HCT116 (cell line): ENCODE results near the gene PSMC3. TPM values are rescaled to one million over a fixed set of nuclear protein-coding genes. Genes with fewer than 3 reads are reported as not detected.

ENCODE experiments used
- ATAC-seq: fragments of 200-7000 bp; cut with Tn5 transposase; 2 replicates; pipeline ENCODE4 v1.9.1; 2020; ENCODE audit warnings: mild to moderate bottlenecking, moderate library complexity
- BruUV-seq: library from RNA; stranded (reverse); fragments of 400-500 nt; replicated peaks from 2 replicates; lab custom pipeline; 2021; lab: Mats Ljungman, UMichigan
- CTCF ChIA-PET: fragments of 300-600 bp; sonication (Branson Sonifier 250); formaldehyde crosslinking; loops from one replicate; lab custom pipeline; 2021; ENCODE audit warnings: antibody characterized with exemption; lab: Charles Lee
- POLR2A ChIA-PET: fragments of 300-600, 350-600 bp; sonication (Branson Sonifier 250); formaldehyde crosslinking; loops from one replicate; lab custom pipeline; 2021; ENCODE audit warnings: antibody characterized with exemption; lab: Charles Lee
- RAD21 ChIA-PET, 2 experiments: fragments of 300-600 bp; sonication (Branson Sonifier 250); formaldehyde crosslinking; loops; one replicate each; lab custom pipeline; 2023; ENCODE audit warnings: low total read pairs in 2 of 2; ENCODE audit not compliant: uncharacterized antibody in 2 of 2, unreplicated experiment in 2 of 2, low non-redundant PET in 1 of 2; lab: Charles Lee
- DNase-seq: peaks from one replicate; pipeline ENCODE4 v3.0.0-alpha.2; 2010; ENCODE audit warnings: low read depth, low spot score
- H2AFZ ChIP-seq: fragments of 200-600 bp; shearing (Covaris generic), sonication (generic); 2 replicates; pipeline ENCODE4 v1.6.1; 2017; ENCODE audit warnings: low read depth, mixed run types, mixed read lengths, antibody characterized with exemption, low read length; ENCODE audit not compliant: poor library complexity, severe bottlenecking
- H3K27ac ChIP-seq: 2 replicates; pipeline ENCODE4 v1.5.1; 2012; ENCODE audit warnings: low read depth, low read length
- H3K27me3 ChIP-seq: fragments of 200-600 bp; sonication (generic); 2 replicates; pipeline ENCODE4 v1.6.1; 2016; ENCODE audit warnings: mixed run types, low read length, mixed read lengths; ENCODE audit not compliant: insufficient read depth
- H3K36me3 ChIP-seq, 2 experiments: fragments of 200-500 bp in 1 of 2; fragments of 200-600 bp in 1 of 2; sonication (Bioruptor generic) in 1 of 2; sonication (generic) in 1 of 2; 2 replicates each; pipeline versions ENCODE4 v1.5.1 to v1.6.1; 2014 to 2016; ENCODE audit warnings: low read length in 2 of 2, inconsistent platforms in 1 of 2, mixed read lengths in 1 of 2, mixed run types in 1 of 2; ENCODE audit not compliant: insufficient read depth in 2 of 2, control insufficient read depth in 1 of 2
- H3K4me1 ChIP-seq, 2 experiments: fragments of 200-600 bp in 1 of 2; sonication (generic) in 1 of 2; 2 replicates each; pipeline versions ENCODE4 v1.5.1 to v1.6.1; 2012 to 2017; ENCODE audit warnings: low read length in 2 of 2, inconsistent platforms in 1 of 2, mild to moderate bottlenecking in 1 of 2, mixed read lengths in 1 of 2, mixed run types in 1 of 2, moderate library complexity in 1 of 2; ENCODE audit not compliant: insufficient read depth in 2 of 2, control insufficient read depth in 1 of 2
- H3K4me2 ChIP-seq: fragments of 200-600 bp; sonication (generic); 2 replicates; pipeline ENCODE4 v1.6.1; 2017; ENCODE audit warnings: mixed run types, low read length, mixed read lengths
- H3K4me3 ChIP-seq, 2 experiments: fragments of 200-600 bp in 1 of 2; sonication (generic) in 1 of 2; replicated peaks in 1 of 2; 2 replicates each; pipeline ENCODE4 v1.5.1; 2011 to 2016; ENCODE audit warnings: low read length in 2 of 2, control low read depth in 1 of 2, low read depth in 1 of 2, mild to moderate bottlenecking in 1 of 2, mixed read lengths in 1 of 2, mixed run types in 1 of 2
- H3K79me2 ChIP-seq: fragments of 200-600 bp; sonication (generic); 2 replicates; pipeline ENCODE4 v1.6.1; 2017; ENCODE audit warnings: mild to moderate bottlenecking, mixed run types, low read length, moderate library complexity, mixed read lengths; ENCODE audit not compliant: insufficient read depth
- H3K9ac ChIP-seq: fragments of 200-600 bp; sonication (generic); 2 replicates; pipeline ENCODE4 v1.6.1; 2016; ENCODE audit warnings: low read length, mixed read lengths
- H3K9me2 ChIP-seq: fragments of 200-600 bp; sonication (generic), shearing (Covaris generic); 2 replicates; pipeline ENCODE4 v1.6.1; 2017; ENCODE audit warnings: mixed run types, mild to moderate bottlenecking, moderate library complexity; ENCODE audit not compliant: insufficient read depth
- H3K9me3 ChIP-seq, 2 experiments: fragments of 200-500 bp in 1 of 2; fragments of 200-600 bp in 1 of 2; sonication (Bioruptor generic) in 1 of 2; sonication (generic) in 1 of 2; 2 replicates each; pipeline ENCODE4 v1.6.1; 2014 to 2017; ENCODE audit warnings: low read length in 2 of 2, mixed read lengths in 2 of 2, inconsistent platforms in 1 of 2, low read depth in 1 of 2, mild to moderate bottlenecking in 1 of 2, mixed run types in 1 of 2, moderate library complexity in 1 of 2; ENCODE audit not compliant: control insufficient read depth in 1 of 2, insufficient read depth in 1 of 2
- H4K20me1 ChIP-seq: fragments of 200-600 bp; sonication (generic), shearing (Covaris generic); 2 replicates; pipeline ENCODE4 v1.6.1; 2017; ENCODE audit warnings: mixed run types, mild to moderate bottlenecking, moderate library complexity; ENCODE audit not compliant: insufficient read depth
- ATF3 ChIP-seq: IDR thresholded peaks from 2 replicates; pipeline ENCODE4 v1.6.1; 2012
- CBX3 ChIP-seq: IDR thresholded peaks from 2 replicates; pipeline ENCODE4 v1.6.1; 2012; ENCODE audit warnings: low read depth
- CEBPB ChIP-seq: IDR thresholded peaks from 2 replicates; pipeline ENCODE4 v1.6.1; 2012; ENCODE audit warnings: low read depth
- CTCF ChIP-seq, 3 experiments: fragments of 200-600 bp in 1 of 3; sonication (generic) in 1 of 3; IDR thresholded peaks in 2 of 3; conservative IDR thresholded peaks in 1 of 3; 2 replicates each; pipeline ENCODE4 v1.5.1; 2012 to 2017; ENCODE audit warnings: low read depth in 2 of 3, low read length in 2 of 3, antibody characterized with exemption in 1 of 3, borderline replicate concordance in 1 of 3, control low read depth in 1 of 3, mild to moderate bottlenecking in 1 of 3, mixed read lengths in 1 of 3, mixed run types in 1 of 3, moderate library complexity in 1 of 3; ENCODE audit not compliant: insufficient read depth in 1 of 3
- EGR1 ChIP-seq: IDR thresholded peaks from 2 replicates; pipeline ENCODE4 v1.6.1; 2012; ENCODE audit warnings: low read depth
- POLR2A ChIP-seq: IDR thresholded peaks from 2 replicates; pipeline ENCODE4 v1.7.0; 2011; ENCODE audit warnings: borderline replicate concordance; ENCODE audit not compliant: insufficient read depth, insufficient read length; ENCODE audit errors: extremely low read depth
- RAD21 ChIP-seq: IDR thresholded peaks from 2 replicates; pipeline ENCODE4 v1.6.1; 2012; ENCODE audit warnings: low read depth, mild to moderate bottlenecking
- SIN3A ChIP-seq: IDR thresholded peaks from 2 replicates; pipeline ENCODE4 v1.6.1; 2012; ENCODE audit warnings: low read depth
- TCF7L2 ChIP-seq: IDR thresholded peaks from 2 replicates; pipeline ENCODE4 v1.7.0; 2011; ENCODE audit warnings: borderline replicate concordance, inconsistent platforms; ENCODE audit not compliant: insufficient read depth, insufficient read length; ENCODE audit errors: extremely low read depth
- ZBTB33 ChIP-seq: IDR thresholded peaks from 2 replicates; pipeline ENCODE4 v1.6.1; 2011; ENCODE audit warnings: mild to moderate bottlenecking, low read length, moderate library complexity; ENCODE audit not compliant: insufficient replicate concordance; ENCODE audit errors: extremely low read depth
- ZFX ChIP-seq: fragments of 450-650 bp; IDR thresholded peaks from 2 replicates; pipeline ENCODE4 v1.6.1; 2017
- ZNF274 ChIP-seq: fragments of 200-500 bp; sonication (Bioruptor generic); IDR thresholded peaks from 2 replicates; pipeline ENCODE4 v1.6.1; 2014; ENCODE audit warnings: mild to moderate bottlenecking, low read depth, low read length, inconsistent platforms
- intact Hi-C: fragments of 100-400 bp; cut with micrococcal nuclease; formaldehyde crosslinking; loops from 2 replicates; pipeline ENCODE4 v1.10.0; 2022
- total RNA-seq: library from RNA; stranded (reverse); gene quantifications from one replicate; pipeline ENCODE4 v1.2.1, GENCODE V29; 2021; ENCODE audit not compliant: unreplicated experiment

Gene PSMC3
- total RNA-seq, 1 experiment from 2014 or later, result 155 TPM

- Histone ChIP-seq H3K9me3 (no peaks in the 10 kb centered on the region), H2AFZ (no peak overlapping the region), H4K20me1 (no peaks in the 10 kb centered on the region), H3K36me3 (no peaks in the 10 kb centered on the region), H3K9ac (no peak overlapping the region), H3K4me1 (no peaks in the 10 kb centered on the region), H3K27ac (no peak overlapping the region), H3K27me3 (no peaks in the 10 kb centered on the region), H3K79me2 (no peaks in the 10 kb centered on the region), H3K9me2 (no peaks in the 10 kb centered on the region), H3K4me3 (no peak overlapping the region), H3K4me2 (no peak overlapping the region)
- DNase-seq, result no peak
- ChIA-PET CTCF (interaction anchor here (1.3 kb wide), 1 partner anchor 9 kb away, joined by 5 read pairs; no protein-coding TSS in a partner anchor), POLR2A (no interaction called here), RAD21 (no interaction called here)
- intact Hi-C loops, result no loop called here
- no peak for ATAC-seq
- TF ChIP-seq ZBTB33 (no peak), EGR1 (no peak), ZNF274 (no peak), ZFX (no peak), SIN3A (no peak), CTCF (IDR thresholded peaks at IDR 0.05 in 2 of 3, conservative IDR thresholded peaks at IDR 0.05 in 1 of 3; ENCODE audit: borderline replicate concordance in 1 of 3, insufficient read depth in 1 of 3, low read depth in 2 of 3, low read length in 2 of 3) (no peak), CBX3 (no peak), RAD21 (no peak), TCF7L2 (no peak), ATF3 (no peak), CEBPB (no peak), POLR2A (no peak)
- no TSS peak for BruUV-seq
Measured at GRCh38 chr11:47445840-47446239, 19.6 kb upstream of the PSMC3 start.
